Glutamatergic neuron (in vitro differentiated cells): ENCODE results near the gene SPINK13. TPM values are rescaled to one million over a fixed set of nuclear protein-coding genes. Genes with fewer than 3 reads are reported as not detected.

ENCODE experiments used
- DNase-seq: peaks from one replicate; pipeline ENCODE4 v3.0.0; 2022
- H3K27ac Mint-ChIP-seq: one replicate; pipeline ENCODE4 v1.8.0; 2020; ENCODE audit warnings: mild to moderate bottlenecking, mixed read lengths, inconsistent platforms; ENCODE audit not compliant: unreplicated experiment
- H3K27me3 Mint-ChIP-seq: one replicate; pipeline ENCODE4 v1.8.0; 2020; ENCODE audit warnings: mild to moderate bottlenecking, moderate library complexity, mixed read lengths, inconsistent platforms; ENCODE audit not compliant: unreplicated experiment
- H3K36me3 Mint-ChIP-seq: one replicate; pipeline ENCODE4 v1.8.0; 2020; ENCODE audit warnings: mild to moderate bottlenecking, mixed read lengths, inconsistent platforms; ENCODE audit not compliant: unreplicated experiment
- H3K4me1 Mint-ChIP-seq: one replicate; pipeline ENCODE4 v1.8.0; 2020; ENCODE audit warnings: mild to moderate bottlenecking, low read depth, mixed read lengths, inconsistent platforms; ENCODE audit not compliant: unreplicated experiment
- H3K4me3 Mint-ChIP-seq: one replicate; pipeline ENCODE4 v1.8.0; 2020; ENCODE audit warnings: mild to moderate bottlenecking, mixed read lengths, inconsistent platforms; ENCODE audit not compliant: unreplicated experiment
- H3K9me3 Mint-ChIP-seq: one replicate; pipeline ENCODE4 v1.8.0; 2020; ENCODE audit warnings: mild to moderate bottlenecking, moderate library complexity, mixed read lengths, inconsistent platforms; ENCODE audit not compliant: unreplicated experiment
- total RNA-seq: library from RNA; stranded (reverse); fragmentation: NEBNext Ultra II Directional; extraction: Animal tissue kit (Norgen Biotek cat#: 25700); gene quantifications from one replicate; pipeline ENCODE4 v1.2.1, GENCODE V29; 2021; ENCODE audit not compliant: unreplicated experiment
- TF ChIP-seq, protein P1 (sequence below): fragments of 200-600 bp; sonication (generic); IDR thresholded peaks from one replicate; pipeline ENCODE4 v1.5.0; 2021; ENCODE audit not compliant: partially characterized antibody, unreplicated experiment

SPINK13 gene
- total RNA-seq, 1 donor from 2014 or later: not detected

DNA sequence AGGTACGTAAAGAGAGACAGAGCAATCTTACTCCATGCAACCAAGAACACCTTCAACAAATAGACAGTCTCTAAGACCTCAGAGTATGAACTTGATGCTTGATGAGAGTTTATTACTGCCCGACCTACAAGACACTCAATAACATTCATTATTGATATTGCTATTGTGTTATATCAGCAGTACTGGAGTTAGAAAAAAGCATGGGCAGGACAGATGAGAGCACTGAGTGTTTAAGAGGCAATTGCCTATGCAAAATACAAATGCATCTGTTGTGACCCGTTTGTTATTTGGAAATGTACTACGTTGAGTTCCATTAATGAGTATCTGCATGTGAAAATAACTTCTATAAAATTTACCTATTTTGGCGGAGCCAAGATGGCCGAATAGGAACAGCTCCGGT is 38.4 kb upstream of the SPINK13 start:
- H3K4me3 Mint-ChIP-seq: no peak overlapping the region
- H3K27me3 Mint-ChIP-seq: no peaks in the 10 kb centered on the region
- no peaks in the 10 kb centered on the region for H3K36me3 Mint-ChIP-seq
- peak overlapping the region; percentile 69 for H3K27ac Mint-ChIP-seq
- TF ChIP-seq, protein P1, sequence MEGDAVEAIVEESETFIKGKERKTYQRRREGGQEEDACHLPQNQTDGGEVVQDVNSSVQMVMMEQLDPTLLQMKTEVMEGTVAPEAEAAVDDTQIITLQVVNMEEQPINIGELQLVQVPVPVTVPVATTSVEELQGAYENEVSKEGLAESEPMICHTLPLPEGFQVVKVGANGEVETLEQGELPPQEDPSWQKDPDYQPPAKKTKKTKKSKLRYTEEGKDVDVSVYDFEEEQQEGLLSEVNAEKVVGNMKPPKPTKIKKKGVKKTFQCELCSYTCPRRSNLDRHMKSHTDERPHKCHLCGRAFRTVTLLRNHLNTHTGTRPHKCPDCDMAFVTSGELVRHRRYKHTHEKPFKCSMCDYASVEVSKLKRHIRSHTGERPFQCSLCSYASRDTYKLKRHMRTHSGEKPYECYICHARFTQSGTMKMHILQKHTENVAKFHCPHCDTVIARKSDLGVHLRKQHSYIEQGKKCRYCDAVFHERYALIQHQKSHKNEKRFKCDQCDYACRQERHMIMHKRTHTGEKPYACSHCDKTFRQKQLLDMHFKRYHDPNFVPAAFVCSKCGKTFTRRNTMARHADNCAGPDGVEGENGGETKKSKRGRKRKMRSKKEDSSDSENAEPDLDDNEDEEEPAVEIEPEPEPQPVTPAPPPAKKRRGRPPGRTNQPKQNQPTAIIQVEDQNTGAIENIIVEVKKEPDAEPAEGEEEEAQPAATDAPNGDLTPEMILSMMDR: no peak
- DNase-seq: no peak
- no peaks in the 10 kb centered on the region for H3K9me3 Mint-ChIP-seq
- no peaks in the 10 kb centered on the region for H3K4me1 Mint-ChIP-seq

DNA sequence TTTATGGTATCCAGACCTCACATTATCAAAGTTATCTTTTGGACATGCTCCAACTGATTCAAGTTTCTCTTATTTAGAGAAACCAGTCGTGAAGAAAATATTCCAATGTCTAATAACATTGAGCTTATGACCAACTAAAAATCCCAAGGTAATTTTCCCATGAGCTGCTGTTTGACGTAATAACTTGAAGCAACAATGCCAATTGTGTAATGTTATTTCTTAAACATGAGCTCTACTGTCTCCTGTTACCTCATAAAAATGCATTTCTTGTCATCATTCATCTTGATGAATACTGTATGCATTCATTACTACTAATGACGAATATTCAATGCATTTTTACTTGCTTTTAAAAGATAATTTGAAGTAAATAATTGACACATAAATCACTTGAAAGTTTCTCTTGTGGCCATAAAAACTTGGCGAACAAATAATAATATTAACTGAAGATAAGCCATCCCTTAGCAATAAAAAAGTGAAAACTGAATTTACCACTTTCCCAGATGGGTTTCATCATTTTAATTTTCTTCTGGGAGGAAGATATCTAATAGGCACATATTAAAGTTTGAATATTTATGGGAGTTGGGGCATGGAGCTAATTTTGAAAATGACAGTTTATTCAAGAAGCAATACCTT is 30.7 kb upstream of the SPINK13 start:
- peaks cover 3% of the 10 kb centered on the region for H3K27me3 Mint-ChIP-seq
- no peaks in the 10 kb centered on the region for H3K9me3 Mint-ChIP-seq
- DNase-seq: no peak
- TF ChIP-seq, protein P1: no peak
- H3K4me3 Mint-ChIP-seq: no peak overlapping the region
- H3K27ac Mint-ChIP-seq: no peak overlapping the region
- H3K4me1 Mint-ChIP-seq: no peaks in the 10 kb centered on the region
- no peaks in the 10 kb centered on the region for H3K36me3 Mint-ChIP-seq

DNA sequence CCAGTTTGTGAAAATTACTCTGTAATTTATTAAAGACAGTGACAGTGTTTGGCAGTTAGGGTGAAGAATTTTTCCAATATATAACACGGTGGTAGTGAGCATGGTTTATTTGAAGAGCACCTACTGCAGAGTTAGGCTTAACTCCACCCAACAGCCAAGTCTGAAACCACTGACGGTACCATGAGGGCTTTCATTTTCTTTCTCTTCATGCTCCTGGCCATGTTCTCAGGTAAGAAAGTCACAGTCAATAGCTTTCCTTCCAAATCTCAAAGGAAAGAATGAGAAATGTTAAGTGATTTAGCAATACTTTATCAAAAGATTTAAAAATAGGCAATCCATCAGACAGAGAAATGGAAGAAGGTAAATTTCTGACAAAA is 30.2 kb upstream of the SPINK13 start, which contains the start of gene MARCOL:
Gene MARCOL (plus strand): TSS at position 108 of the 377 bp plus-strand sequence. CDS start 73 bp downstream, at position 181.
- Mint-ChIP-seq H3K9me3 (no peaks in the 10 kb centered on the region), H3K36me3 (no peaks in the 10 kb centered on the region), H3K27me3 (peaks cover 3% of the 10 kb centered on the region), H3K4me3 (no peak within 1 kb of the TSS), H3K27ac (no peak within 1 kb of the TSS), H3K4me1 (no peaks in the 10 kb centered on the region)
- TF ChIP-seq, protein P1: no peak
- no peak for DNase-seq

DNA sequence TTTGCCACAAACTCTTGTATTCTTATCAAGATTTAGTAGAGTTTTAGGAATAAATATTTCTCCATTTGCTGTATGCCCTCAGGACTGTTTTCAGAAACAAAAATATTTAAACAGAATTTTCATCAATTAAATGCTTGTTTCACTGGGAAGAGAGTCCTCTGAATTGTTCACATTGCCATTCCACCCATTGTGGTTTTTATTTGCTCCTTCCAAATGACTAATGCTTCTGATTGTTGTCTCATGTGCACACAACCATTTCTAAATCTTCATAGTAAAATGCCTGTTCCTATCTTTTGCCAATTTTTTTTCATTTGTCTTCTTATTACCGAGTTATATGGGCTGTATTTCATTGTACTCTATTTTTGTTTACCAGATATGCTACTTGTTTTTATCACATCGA is 19.7 kb upstream of the SPINK13 start:
- Mint-ChIP-seq H3K27ac (no peak overlapping the region), H3K36me3 (no peaks in the 10 kb centered on the region), H3K27me3 (no peaks in the 10 kb centered on the region), H3K9me3 (no peaks in the 10 kb centered on the region), H3K4me1 (no peaks in the 10 kb centered on the region), H3K4me3 (no peak overlapping the region)
- TF ChIP-seq, protein P1: no peak
- no peak for DNase-seq

GRCh38 chr5:148255456-148255855 is 13.1 kb upstream of the SPINK13 start:
- no peak for DNase-seq
- Mint-ChIP-seq H3K27me3 (no peaks in the 10 kb centered on the region), H3K4me1 (no peaks in the 10 kb centered on the region), H3K9me3 (no peaks in the 10 kb centered on the region), H3K36me3 (peaks cover 12% of the 10 kb centered on the region), H3K27ac (no peak overlapping the region), H3K4me3 (no peak overlapping the region)
- TF ChIP-seq, protein P1: no peak
